ENCODE measurements around the gene OSCP1. TPM values are rescaled to one million over a fixed set of nuclear protein-coding genes. Genes with fewer than 3 reads are reported as not detected.

Gene OSCP1
- polyA plus RNA-seq, 1 donor (not counting 4 experiments of a cell fraction or from before 2014, with no cell fraction given), result 9.5 TPM

- dilution Hi-C loops (cut with MboI; ENCODE audit: extremely low pct_ligation_motif_present, low sequenced_read_pairs), result no loop called here
- Histone ChIP-seq H3K4me2 (ENCODE audit: control insufficient read depth, extremely low read depth, insufficient read depth, low read depth, low read length) (no peak overlapping the region), H3K36me3 (ENCODE audit: control insufficient read depth in 2 of 2, extremely low read depth in 1 of 2, insufficient read depth in 2 of 2, low read length in 2 of 2) (no peaks in the 10 kb centered on the region), H2AFZ (ENCODE audit: control insufficient read depth, low read length) (no peak overlapping the region), H3K9me3 (ENCODE audit: control insufficient read depth, low read depth, low read length) (no peaks in the 10 kb centered on the region), H3K9ac (ENCODE audit: control insufficient read depth, extremely low read depth, insufficient read depth, low read length) (no peak overlapping the region), H3K4me3 (ENCODE audit: control insufficient read depth in 2 of 3, extremely low read depth in 1 of 3, insufficient read depth in 2 of 3, low read depth in 1 of 3, low read length in 3 of 3) (no peak overlapping the region), H3K4me1 (ENCODE audit: control insufficient read depth, extremely low read depth, insufficient read depth, low read length) (peaks cover 21% of the 10 kb centered on the region), H4K20me1 (ENCODE audit: control insufficient read depth, extremely low read depth, insufficient read depth, low read length) (no peaks in the 10 kb centered on the region), H3K79me2 (ENCODE audit: control insufficient read depth, insufficient read depth, low read length) (no peaks in the 10 kb centered on the region), H3K27me3 (ENCODE audit: control insufficient read depth, extremely low read depth, insufficient read depth, low read length) (no peaks in the 10 kb centered on the region), H3K9me1 (ENCODE audit: control insufficient read depth, extremely low read depth, insufficient read depth, low read length) (no peaks in the 10 kb centered on the region), H3K27ac (ENCODE audit: control insufficient read depth, insufficient read depth, low read length) (no peak overlapping the region)
- TF ChIP-seq CTCF (optimal IDR thresholded peaks at IDR 0.05 in 1 of 3, IDR thresholded peaks at IDR 0.05 in 1 of 3, conservative IDR thresholded peaks at IDR 0.05 in 1 of 3; ENCODE audit: extremely low read depth in 1 of 3, insufficient read depth in 2 of 3, low read length in 3 of 3) (no peak), EZH2 (IDR thresholded peaks at IDR 0.05; ENCODE audit: low read length) (no peak)
- no peak for FAIRE-seq
- DNase-seq (ENCODE audit: low read depth, low spot score), result no peak
Observed at GRCh38 chr1:36421649-36422048, 28.6 kb downstream of the OSCP1 start.

GRCh38 chr1:36420836-36421317 is 29.4 kb downstream of the OSCP1 start:
- no peak overlapping the region for H3K27ac ChIP-seq (ENCODE audit: control insufficient read depth, insufficient read depth, low read length)
- dilution Hi-C loops (cut with MboI; ENCODE audit: extremely low pct_ligation_motif_present, low sequenced_read_pairs), result no loop called here
- H3K9me1 ChIP-seq (ENCODE audit: control insufficient read depth, extremely low read depth, insufficient read depth, low read length), result no peaks in the 10 kb centered on the region
- H4K20me1 ChIP-seq (ENCODE audit: control insufficient read depth, extremely low read depth, insufficient read depth, low read length), result no peaks in the 10 kb centered on the region
- H3K36me3 ChIP-seq (ENCODE audit: control insufficient read depth in 2 of 2, extremely low read depth in 1 of 2, insufficient read depth in 2 of 2, low read length in 2 of 2), result no peaks in the 10 kb centered on the region
- peak overlapping the region; percentile 5 for H3K9ac ChIP-seq (ENCODE audit: control insufficient read depth, extremely low read depth, insufficient read depth, low read length)
- H3K4me3 ChIP-seq (ENCODE audit: control insufficient read depth in 2 of 3, extremely low read depth in 1 of 3, insufficient read depth in 2 of 3, low read depth in 1 of 3, low read length in 3 of 3), result no peak overlapping the region
- TF ChIP-seq EZH2 (IDR thresholded peaks at IDR 0.05; ENCODE audit: low read length), result no peak
- TF ChIP-seq CTCF (optimal IDR thresholded peaks at IDR 0.05 in 1 of 3, IDR thresholded peaks at IDR 0.05 in 1 of 3, conservative IDR thresholded peaks at IDR 0.05 in 1 of 3; ENCODE audit: extremely low read depth in 1 of 3, insufficient read depth in 2 of 3, low read length in 3 of 3), result peak; percentile 98 to 100 (median 99)
- no peaks in the 10 kb centered on the region for H3K79me2 ChIP-seq (ENCODE audit: control insufficient read depth, insufficient read depth, low read length)
- peak; percentile 99 for FAIRE-seq
- H3K4me1 ChIP-seq (ENCODE audit: control insufficient read depth, extremely low read depth, insufficient read depth, low read length), result peaks cover 15% of the 10 kb centered on the region
- H2AFZ ChIP-seq (ENCODE audit: control insufficient read depth, low read length), result peak overlapping the region; percentile 66
- no peaks in the 10 kb centered on the region for H3K9me3 ChIP-seq (ENCODE audit: control insufficient read depth, low read depth, low read length)
- H3K4me2 ChIP-seq (ENCODE audit: control insufficient read depth, extremely low read depth, insufficient read depth, low read depth, low read length), result no peak overlapping the region
- H3K27me3 ChIP-seq (ENCODE audit: control insufficient read depth, extremely low read depth, insufficient read depth, low read length), result no peaks in the 10 kb centered on the region
- peak; percentile 60 for DNase-seq (ENCODE audit: low read depth, low spot score)
